Mesangial cell (primary cell): ENCODE measurements around the gene ALPK1. TPM values are rescaled to one million over a fixed set of nuclear protein-coding genes. Genes with fewer than 3 reads are reported as not detected.

Experiments used
- total RNA-seq: library from RNA; depleted of rRNA; stranded (reverse); fragments of >200 nt; gene quantifications from 2 replicates; pipeline ENCODE4 v1.2.3, GENCODE V29; 2015

Gene ALPK1
- total RNA-seq: 3.7 and 10.5 TPM in 2 replicates

GRCh38 chr4:112296949-112297880 is at the start of gene ALPK1:
ALPK1 (plus strand) TSS chr4:112297369.

Other genes with a start within 250 kb of the ALPK1 start
- 0.38 and 0.81 TPM in 2 replicates for gene FAM241A, start 151.9 kb upstream of the ALPK1 start, total RNA-seq
- gene AP1AR, start 65.6 kb upstream of the ALPK1 start, total RNA-seq: 8.4 and 10.4 TPM in 2 replicates
- 2.4 and 3.9 TPM in 2 replicates for gene TIFA, start 11.5 kb upstream of the ALPK1 start, total RNA-seq
- gene NEUROG2, start 218.8 kb downstream of the ALPK1 start, total RNA-seq: not detected in 2 replicates